Stimulated activated memory B cell treated with anti-CD40 and anti-IgM and Interleukin-4, amounts not matched to agents 10 μg/mL and 1 μg/mL and 100 μg/mL, for 72 hours (primary cell): ENCODE results near the gene BSPRY.

Source experiments
- ATAC-seq: fragments of 150-1000 bp; cut with Tn5 transposase; 2 replicates; pipeline ENCODE4 v1.10.0; 2021
- H3K27ac Mint-ChIP-seq: one replicate; pipeline ENCODE4 v1.8.0; 2022; ENCODE audit warnings: mild to moderate bottlenecking, mixed read lengths
- H3K27me3 Mint-ChIP-seq: one replicate; pipeline ENCODE4 v1.8.0; 2022; ENCODE audit warnings: mixed read lengths
- H3K36me3 Mint-ChIP-seq: one replicate; pipeline ENCODE4 v1.8.0; 2022; ENCODE audit warnings: mixed read lengths
- H3K4me1 Mint-ChIP-seq: one replicate; pipeline ENCODE4 v1.8.0; 2022; ENCODE audit warnings: mixed read lengths
- H3K4me3 Mint-ChIP-seq: one replicate; pipeline ENCODE4 v1.8.0; 2022; ENCODE audit warnings: mild to moderate bottlenecking, moderate library complexity, mixed read lengths
- H3K9me3 Mint-ChIP-seq: one replicate; pipeline ENCODE4 v1.8.0; 2022; ENCODE audit warnings: mixed read lengths

BSPRY gene

DNA sequence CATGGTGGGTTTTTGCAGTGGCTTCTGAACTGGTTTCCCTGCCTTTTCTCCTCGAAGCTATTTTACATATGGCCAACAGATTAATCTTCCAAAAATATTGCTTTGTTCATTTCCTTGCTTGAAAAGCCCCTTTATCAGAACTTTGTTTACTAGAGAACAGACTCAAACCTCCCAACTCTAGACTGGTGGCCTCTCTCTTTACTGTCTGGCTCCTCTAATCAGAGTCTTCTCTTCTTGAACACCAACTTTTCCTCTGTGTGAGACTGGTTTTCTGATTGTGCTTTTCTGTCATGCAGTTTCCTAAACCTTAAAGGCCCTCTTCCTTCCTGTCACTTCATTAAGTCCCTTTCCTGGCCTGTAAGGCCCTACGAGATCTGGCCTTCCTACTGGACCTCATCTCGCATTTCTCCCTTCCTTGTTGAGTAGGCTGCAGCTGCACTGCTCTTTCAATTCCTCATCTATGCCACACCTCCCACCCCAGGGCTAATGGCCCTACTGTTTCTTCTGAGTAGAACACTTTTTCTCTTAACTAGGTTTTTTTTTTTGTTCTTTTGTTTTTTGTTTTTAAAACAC, 66.9 kb downstream of the BSPRY start:
- Mint-ChIP-seq H3K4me1 (no peaks in the 10 kb centered on the region), H3K36me3 (no peaks in the 10 kb centered on the region), H3K4me3 (no peak overlapping the region), H3K27me3 (no peaks in the 10 kb centered on the region), H3K27ac (no peak overlapping the region), H3K9me3 (no peaks in the 10 kb centered on the region)
- peak; percentile 98 for ATAC-seq

DNA sequence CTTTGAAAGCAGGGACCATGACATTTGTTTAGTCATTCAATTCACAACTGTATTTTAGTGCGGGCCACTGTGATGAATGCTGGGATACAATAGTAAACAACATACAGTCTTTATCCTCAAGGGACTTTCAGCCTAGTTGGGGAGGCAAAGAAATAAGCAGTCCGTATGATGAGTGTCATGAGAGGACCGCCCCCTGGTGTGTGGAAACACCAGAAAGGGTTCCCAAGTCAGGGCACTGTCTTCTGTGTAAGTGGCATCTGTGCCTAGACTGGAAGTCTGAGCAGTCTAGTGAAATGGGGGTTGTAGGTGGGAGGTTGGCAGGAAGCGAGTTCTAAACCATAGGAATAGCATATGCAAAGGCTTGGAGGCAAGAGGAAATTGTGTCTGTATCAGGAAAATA, 68.0 kb downstream of the BSPRY start:
- Mint-ChIP-seq H3K9me3 (no peaks in the 10 kb centered on the region), H3K4me1 (no peaks in the 10 kb centered on the region), H3K27me3 (no peaks in the 10 kb centered on the region), H3K4me3 (no peak overlapping the region), H3K27ac (no peak overlapping the region), H3K36me3 (no peaks in the 10 kb centered on the region)
- no peak for ATAC-seq
